ENCODE results near the gene CNTNAP5.

GRCh38 chr2:124547700-124548099, 522.6 kb downstream of the CNTNAP5 start:
- no peak for TF ChIP-seq CTCF (conservative IDR thresholded peaks at IDR 0.05 in 1 of 2, IDR thresholded peaks at IDR 0.05 in 1 of 2; ENCODE audit: extremely low read depth in 1 of 2, insufficient read depth in 1 of 2, low read depth in 1 of 2, low read length in 2 of 2)
- no peak for TF ChIP-seq EZH2 (IDR thresholded peaks at IDR 0.05; ENCODE audit: borderline replicate concordance, low read length)

Measured in mammary epithelial cell (primary cell).